SK-N-SH (cell line): ENCODE data around the gene CRIM1. TPM values are rescaled to one million over a fixed set of nuclear protein-coding genes. Genes with fewer than 3 reads are reported as not detected.

Source experiments
- ELF1 ChIP-seq: IDR thresholded peaks from 2 replicates; pipeline ENCODE4 v1.4.0; 2012
- EP300 ChIP-seq, 2 experiments: IDR thresholded peaks; 2 replicates each; pipeline versions ENCODE4 v1.4.0 to v1.6.1; 2012; ENCODE audit warnings: borderline replicate concordance in 1 of 2, low read depth in 1 of 2, low read length in 1 of 2
- EZH2phosphoT487 ChIP-seq: fragments of 200-600 bp; sonication (generic); IDR thresholded peaks from 2 replicates; pipeline ENCODE4 v1.6.1; 2017; ENCODE audit warnings: low read depth, mixed run types, mild to moderate bottlenecking, antibody characterized with exemption, moderate library complexity, borderline replicate concordance
- FOSL2 ChIP-seq: IDR thresholded peaks from 2 replicates; pipeline ENCODE4 v1.4.0; 2012; ENCODE audit warnings: low read depth, mild to moderate bottlenecking, moderate library complexity, borderline replicate concordance
- FOXM1 ChIP-seq: IDR thresholded peaks from 2 replicates; pipeline ENCODE4 v1.4.0; 2012; ENCODE audit warnings: low read depth, mild to moderate bottlenecking
- JUND ChIP-seq: IDR thresholded peaks from 2 replicates; pipeline ENCODE4 v1.4.0; 2012
- MAX ChIP-seq: IDR thresholded peaks from 2 replicates; pipeline ENCODE4 v1.4.0; 2012; ENCODE audit warnings: low read depth
- MEF2A ChIP-seq: IDR thresholded peaks from 2 replicates; pipeline ENCODE4 v1.4.0; 2012; ENCODE audit warnings: low read depth, borderline replicate concordance
- MXI1 ChIP-seq: IDR thresholded peaks from 2 replicates; pipeline ENCODE4 v1.6.1; 2012; ENCODE audit warnings: mild to moderate bottlenecking, low read depth, low read length, improper control_type of control experiment
- RAD21 ChIP-seq: IDR thresholded peaks from 2 replicates; pipeline ENCODE4 v1.6.1; 2012; ENCODE audit warnings: mild to moderate bottlenecking, low read length
- REST ChIP-seq: IDR thresholded peaks from 2 replicates; pipeline ENCODE4 v1.6.1; 2012; ENCODE audit warnings: mild to moderate bottlenecking, low read depth, low read length, moderate library complexity
- SIN3A ChIP-seq: IDR thresholded peaks from 2 replicates; pipeline ENCODE4 v1.6.1; 2012; ENCODE audit warnings: low read depth, mild to moderate bottlenecking, low read length, moderate library complexity, borderline replicate concordance
- SMC3 ChIP-seq: IDR thresholded peaks from 2 replicates; pipeline ENCODE4 v1.6.1; 2012; ENCODE audit warnings: low read depth, low read length, improper control_type of control experiment
- TEAD4 ChIP-seq: IDR thresholded peaks from 2 replicates; pipeline ENCODE4 v1.4.0; 2012; ENCODE audit warnings: mild to moderate bottlenecking, borderline replicate concordance; ENCODE audit not compliant: insufficient read depth
- USF1 ChIP-seq: IDR thresholded peaks from 2 replicates; pipeline ENCODE4 v1.4.0; 2012; ENCODE audit warnings: low read depth, borderline replicate concordance
- polyA plus RNA-seq, 3 experiments: library from polyadenylated mRNA; depleted of rRNA; stranded (reverse); fragments of >200 nt; gene quantifications; 2 replicates each; pipeline ENCODE4 v1.2.3, GENCODE V29; 2012
- TF ChIP-seq, protein P1 (sequence below): IDR thresholded peaks from 2 replicates; pipeline ENCODE4 v1.4.0; 2012; ENCODE audit warnings: low read depth, borderline replicate concordance

Gene CRIM1
- polyA plus RNA-seq, 1 of the 3 experiments (the other 2 are of a cell fraction): 244 TPM

DNA sequence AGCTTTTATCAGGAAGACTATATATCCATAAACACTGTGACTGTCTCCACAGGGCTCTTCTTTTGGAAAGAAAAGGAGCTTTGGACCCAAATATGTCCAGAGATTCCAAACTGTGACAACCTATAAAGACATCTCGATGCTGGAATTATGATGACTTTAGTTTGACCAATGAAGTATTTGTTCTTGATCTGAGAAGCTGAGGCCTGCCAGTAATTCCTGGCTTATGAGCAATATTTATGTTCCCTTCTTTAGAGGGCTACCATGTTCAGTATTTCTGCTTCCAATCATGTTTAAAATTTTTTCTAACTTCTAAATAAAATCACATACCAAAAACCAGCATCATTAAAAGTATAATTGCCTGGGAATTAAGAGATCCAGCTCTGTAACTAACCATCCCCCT, 201.3 kb downstream of the CRIM1 start (continued):
- TF ChIP-seq, protein P1, sequence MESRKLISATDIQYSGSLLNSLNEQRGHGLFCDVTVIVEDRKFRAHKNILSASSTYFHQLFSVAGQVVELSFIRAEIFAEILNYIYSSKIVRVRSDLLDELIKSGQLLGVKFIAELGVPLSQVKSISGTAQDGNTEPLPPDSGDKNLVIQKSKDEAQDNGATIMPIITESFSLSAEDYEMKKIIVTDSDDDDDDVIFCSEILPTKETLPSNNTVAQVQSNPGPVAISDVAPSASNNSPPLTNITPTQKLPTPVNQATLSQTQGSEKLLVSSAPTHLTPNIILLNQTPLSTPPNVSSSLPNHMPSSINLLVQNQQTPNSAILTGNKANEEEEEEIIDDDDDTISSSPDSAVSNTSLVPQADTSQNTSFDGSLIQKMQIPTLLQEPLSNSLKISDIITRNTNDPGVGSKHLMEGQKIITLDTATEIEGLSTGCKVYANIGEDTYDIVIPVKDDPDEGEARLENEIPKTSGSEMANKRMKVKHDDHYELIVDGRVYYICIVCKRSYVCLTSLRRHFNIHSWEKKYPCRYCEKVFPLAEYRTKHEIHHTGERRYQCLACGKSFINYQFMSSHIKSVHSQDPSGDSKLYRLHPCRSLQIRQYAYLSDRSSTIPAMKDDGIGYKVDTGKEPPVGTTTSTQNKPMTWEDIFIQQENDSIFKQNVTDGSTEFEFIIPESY: no peak
- no peak for TF ChIP-seq SMC3
- TF ChIP-seq MXI1: no peak
- TF ChIP-seq MAX: no peak
- TF ChIP-seq REST: no peak
- peak in 1 of 2 experiments; percentile 40; a peak in 1 of 4 replicates for TF ChIP-seq EP300 (IDR thresholded peaks at IDR 0.05; ENCODE audit: borderline replicate concordance in 1 of 2, low read depth in 1 of 2, low read length in 1 of 2)
- TF ChIP-seq MEF2A: no peak
- no peak for TF ChIP-seq ELF1
- TF ChIP-seq EZH2phosphoT487: no peak
- TF ChIP-seq SIN3A: no peak
- TF ChIP-seq TEAD4: no peak
- no peak for TF ChIP-seq RAD21
- peak; percentile 57; the same call in 1 of the 2 replicates for TF ChIP-seq FOSL2
- no peak for TF ChIP-seq USF1
- peak; percentile 36; the same call in 1 of the 2 replicates for TF ChIP-seq JUND
- no peak for TF ChIP-seq FOXM1
